GM23338 (cell line): ENCODE data around the gene RPL29. TPM values are rescaled to one million over a fixed set of nuclear protein-coding genes. Genes with fewer than 3 reads are reported as not detected.

Source experiments
- ATAC-seq: fragments of 200-7000 bp; cut with Tn5 transposase; 3 replicates; pipeline ENCODE4 v1.9.1; 2020
- DNase-seq: peaks from one replicate; pipeline ENCODE4 v3.0.0-alpha.2; 2015; ENCODE audit warnings: low spot score
- H2AFZ ChIP-seq: fragments of 200-600 bp; sonication (generic); 2 replicates; pipeline ENCODE4 v1.8.0; 2016; ENCODE audit warnings: antibody characterized with exemption, mild to moderate bottlenecking, moderate library complexity
- H3F3A ChIP-seq: fragments of 200-600 bp; sonication (generic); replicated peaks from 2 replicates; pipeline ENCODE4 v1.8.0; 2017; ENCODE audit warnings: antibody characterized with exemption, mixed run types, low read depth
- H3K27ac ChIP-seq: fragments of 200-600 bp; sonication (generic); 2 replicates; pipeline ENCODE4 v1.6.1; 2016; ENCODE audit warnings: low read depth
- H3K27me3 ChIP-seq: fragments of 200-600 bp; sonication (generic); 2 replicates; pipeline ENCODE4 v1.8.0; 2016; ENCODE audit warnings: mild to moderate bottlenecking, mixed run types, moderate library complexity; ENCODE audit not compliant: insufficient read depth
- H3K36me3 ChIP-seq: fragments of 200-600 bp; sonication (generic); 2 replicates; pipeline ENCODE4 v1.8.0; 2016; ENCODE audit warnings: mild to moderate bottlenecking; ENCODE audit not compliant: insufficient read depth
- H3K4me1 ChIP-seq: fragments of 200-600 bp; sonication (generic); 2 replicates; pipeline ENCODE4 v1.8.0; 2016; ENCODE audit warnings: mild to moderate bottlenecking, moderate library complexity; ENCODE audit not compliant: insufficient read depth
- H3K4me2 ChIP-seq: fragments of 200-600 bp; sonication (generic); 2 replicates; pipeline ENCODE4 v1.7.1; 2017; ENCODE audit warnings: mixed run types
- H3K4me3 ChIP-seq: fragments of 200-600 bp; sonication (generic); 2 replicates; pipeline ENCODE4 v1.6.1; 2016; ENCODE audit warnings: mixed run types
- H3K79me2 ChIP-seq: fragments of 200-600 bp; sonication (generic); replicated peaks from 2 replicates; pipeline ENCODE4 v1.8.0; 2017; ENCODE audit warnings: mild to moderate bottlenecking; ENCODE audit not compliant: insufficient read depth
- H3K9me2 ChIP-seq: fragments of 200-600 bp; sonication (generic); 2 replicates; pipeline ENCODE4 v1.8.0; 2017; ENCODE audit not compliant: insufficient read depth
- H4K20me1 ChIP-seq: fragments of 200-600 bp; sonication (generic); replicated peaks from 2 replicates; pipeline ENCODE4 v1.8.0; 2017; ENCODE audit warnings: mild to moderate bottlenecking; ENCODE audit not compliant: insufficient read depth
- H3K27ac Mint-ChIP-seq: 2 replicates; pipeline ENCODE4 v1.8.0; 2020; ENCODE audit warnings: inconsistent platforms, mild to moderate bottlenecking, moderate library complexity, mixed read lengths
- H3K27me3 Mint-ChIP-seq: 3 replicates; pipeline ENCODE4 v1.8.0; 2022; ENCODE audit warnings: low read depth, mild to moderate bottlenecking, moderate library complexity, mixed read lengths, inconsistent platforms; ENCODE audit not compliant: insufficient read depth, poor library complexity
- H3K36me3 Mint-ChIP-seq: 3 replicates; pipeline ENCODE4 v1.8.0; 2021; ENCODE audit warnings: low read depth, mild to moderate bottlenecking, inconsistent platforms, moderate library complexity, mixed read lengths
- H3K4me1 Mint-ChIP-seq: 3 replicates; pipeline ENCODE4 v1.8.0; 2020; ENCODE audit warnings: mild to moderate bottlenecking, inconsistent platforms, mixed read lengths
- H3K4me3 Mint-ChIP-seq: 3 replicates; pipeline ENCODE4 v1.8.0; 2021; ENCODE audit warnings: moderate library complexity, mild to moderate bottlenecking, inconsistent platforms, mixed read lengths
- H3K9me3 Mint-ChIP-seq: 3 replicates; pipeline ENCODE4 v1.8.0; 2020; ENCODE audit warnings: moderate library complexity, mild to moderate bottlenecking, inconsistent platforms, mixed read lengths
- CTCF ChIP-seq, 2 experiments: fragments of 200-600 bp in 1 of 2; sonication (generic) in 1 of 2; conservative IDR thresholded peaks; 2 replicates each; pipeline versions ENCODE4 v1.5.1 to v1.6.1; 2016 to 2017; ENCODE audit warnings: antibody characterized with exemption in 2 of 2, low read depth in 2 of 2, mild to moderate bottlenecking in 2 of 2, moderate library complexity in 1 of 2
- ETS1 ChIP-seq: IDR thresholded peaks from 2 replicates; pipeline ENCODE4 v1.6.1; 2016; ENCODE audit warnings: antibody characterized with exemption
- EZH2 ChIP-seq: fragments of 200-600 bp; sonication (generic); IDR thresholded peaks from one replicate; pipeline ENCODE4 v1.8.0; 2017; ENCODE audit warnings: antibody characterized with exemption, mild to moderate bottlenecking, low read depth; ENCODE audit not compliant: unreplicated experiment
- EZH2phosphoT487 ChIP-seq: fragments of 200-600 bp; sonication (generic); IDR thresholded peaks from one replicate; pipeline ENCODE4 v1.8.1; 2018; ENCODE audit warnings: antibody characterized with exemption; ENCODE audit not compliant: unreplicated experiment
- JUNB ChIP-seq: IDR thresholded peaks from one replicate; pipeline ENCODE4 v1.6.1; 2016; ENCODE audit warnings: antibody characterized with exemption; ENCODE audit not compliant: unreplicated experiment
- NANOG ChIP-seq: IDR thresholded peaks from 2 replicates; pipeline ENCODE4 v1.6.1; 2016; ENCODE audit warnings: antibody characterized with exemption, borderline replicate concordance
- POLR2AphosphoS5 ChIP-seq: IDR thresholded peaks from 2 replicates; pipeline ENCODE4 v1.6.1; 2016; ENCODE audit warnings: antibody characterized with exemption, low read depth
- REST ChIP-seq: IDR thresholded peaks from one replicate; pipeline ENCODE4 v1.6.1; 2018; ENCODE audit warnings: antibody characterized with exemption; ENCODE audit not compliant: unreplicated experiment
- STAT1 ChIP-seq: IDR thresholded peaks from one replicate; pipeline ENCODE4 v1.6.1; 2016; ENCODE audit warnings: antibody characterized with exemption; ENCODE audit not compliant: unreplicated experiment
- ZNF331 ChIP-seq: fragments of 250-450 bp; sonication (Bioruptor Pico); IDR thresholded peaks from 2 replicates; pipeline ENCODE4 v1.5.0; 2020; ENCODE audit warnings: low read depth, mild to moderate bottlenecking, moderate library complexity
- ZNF462 ChIP-seq: fragments of 250-450 bp; sonication (Bioruptor Pico); IDR thresholded peaks from 2 replicates; pipeline ENCODE4 v1.5.0; 2020; ENCODE audit warnings: mild to moderate bottlenecking, moderate library complexity
- polyA plus RNA-seq: library from polyadenylated mRNA; unstranded; fragments of >200 nt; fragmentation: Nextera tagmentation; extraction: Ambion mirVana; gene quantifications from 2 replicates; pipeline ENCODE4 v1.2.1, GENCODE V29; 2016
- total RNA-seq: library from RNA; depleted of rRNA; stranded (reverse); fragments of >200 nt; shearing (Covaris generic); gene quantifications from 2 replicates; pipeline ENCODE4 v1.2.3, GENCODE V29; 2014

The RPL29 gene
- total and polyA plus RNA-seq, 2 experiments from 2014 or later = 1,471 to 1,864 TPM

GRCh38 chr3:51997172-51997571 is 1.5 kb upstream of the RPL29 start:
- Histone ChIP-seq H2AFZ (no peak overlapping the region), H3F3A (peaks cover 33% of the 10 kb centered on the region), H3K4me1 (peaks cover 25% of the 10 kb centered on the region), H3K36me3 (peaks cover 28% of the 10 kb centered on the region), H3K27me3 (no peaks in the 10 kb centered on the region), H3K9me2 (no peaks in the 10 kb centered on the region), H3K79me2 (peaks cover 18% of the 10 kb centered on the region), H3K27ac (no peak overlapping the region), H3K4me2 (no peak overlapping the region), H4K20me1 (peaks cover 8% of the 10 kb centered on the region; the same call in 1 of the 2 replicates), H3K4me3 (no peak overlapping the region)
- Mint-ChIP-seq H3K27me3 (peaks cover 26% of the 10 kb centered on the region), H3K27ac (no peak overlapping the region), H3K9me3 (peaks cover 4% of the 10 kb centered on the region; the same call in 1 of the 3 replicates), H3K4me3 (peak overlapping the region; percentile 1; the same call in 1 of the 3 replicates), H3K4me1 (peaks cover 33% of the 10 kb centered on the region), H3K36me3 (peaks cover 37% of the 10 kb centered on the region)
- DNase-seq (no peak), ATAC-seq (no peak)
- TF ChIP-seq EZH2 = no peak
- TF ChIP-seq STAT1 = no peak
- TF ChIP-seq CTCF (conservative IDR thresholded peaks at IDR 0.05; ENCODE audit: low read depth in 2 of 2) = no peak
- TF ChIP-seq JUNB = no peak
- TF ChIP-seq REST = no peak
- TF ChIP-seq POLR2AphosphoS5 = no peak
- no peak for TF ChIP-seq ETS1
- no peak for TF ChIP-seq EZH2phosphoT487
- TF ChIP-seq ZNF462 (CRISPR knock-in tag) = no peak
- TF ChIP-seq NANOG = no peak
- no peak for TF ChIP-seq ZNF331 (CRISPR knock-in tag)
